DND-41 (cell line): ENCODE measurements around the gene U2SURP.

Experiments used
- ATAC-seq: fragments of 200-7000 bp; cut with Tn5 transposase; 3 replicates; pipeline ENCODE4 v1.9.1; 2021; ENCODE audit warnings: low read depth; ENCODE audit not compliant: insufficient read depth
- DNase-seq: peaks from one replicate; pipeline ENCODE4 v3.0.0-alpha.2; 2020
- H2AFZ ChIP-seq: 2 replicates; pipeline ENCODE4 v1.6.0; 2012; ENCODE audit warnings: low read depth, low read length
- H3K27ac ChIP-seq: 2 replicates; pipeline ENCODE4 v1.5.1; 2012; ENCODE audit warnings: low read length, inconsistent platforms
- H3K27me3 ChIP-seq: fragments of 200-600 bp; sonication (generic); 2 replicates; pipeline ENCODE4 v1.6.0; 2012; ENCODE audit warnings: low read length, mild to moderate bottlenecking, inconsistent platforms; ENCODE audit not compliant: insufficient read depth, poor library complexity
- H3K36me3 ChIP-seq: 2 replicates; pipeline ENCODE4 v1.5.1; 2012; ENCODE audit warnings: low read length, inconsistent platforms; ENCODE audit not compliant: insufficient read depth
- H3K4me1 ChIP-seq: 2 replicates; pipeline ENCODE4 v1.5.1; 2012; ENCODE audit warnings: mild to moderate bottlenecking, low read length; ENCODE audit not compliant: insufficient read depth
- H3K4me2 ChIP-seq: 2 replicates; pipeline ENCODE4 v1.6.0; 2012; ENCODE audit warnings: mild to moderate bottlenecking, moderate library complexity, low read length, inconsistent platforms; ENCODE audit not compliant: insufficient read depth
- H3K4me3 ChIP-seq, 2 experiments: fragments of 200-600 bp in 1 of 2; shearing (Covaris generic) in 1 of 2; 2 replicates each; pipeline ENCODE4 v1.5.1; 2012 to 2016; ENCODE audit warnings: inconsistent platforms in 2 of 2, low read length in 2 of 2, mild to moderate bottlenecking in 2 of 2, low read depth in 1 of 2, moderate library complexity in 1 of 2
- H3K79me2 ChIP-seq: 2 replicates; pipeline ENCODE4 v1.6.0; 2012; ENCODE audit warnings: low read length, inconsistent platforms; ENCODE audit not compliant: insufficient read depth
- H3K9ac ChIP-seq: 2 replicates; pipeline ENCODE4 v1.6.0; 2012; ENCODE audit warnings: low read depth, mild to moderate bottlenecking, inconsistent platforms, low read length, moderate library complexity
- H3K9me3 ChIP-seq: 2 replicates; pipeline ENCODE4 v1.5.1; 2012; ENCODE audit warnings: low read length, moderate library complexity, mild to moderate bottlenecking, inconsistent platforms; ENCODE audit not compliant: insufficient read depth, severe bottlenecking
- H4K20me1 ChIP-seq: 2 replicates; pipeline ENCODE4 v1.6.0; 2012; ENCODE audit warnings: low read length; ENCODE audit not compliant: insufficient read depth
- CTCF ChIP-seq: IDR thresholded peaks from 2 replicates; pipeline ENCODE4 v1.5.1; 2012; ENCODE audit warnings: borderline replicate concordance, low read length, moderate library complexity, mild to moderate bottlenecking; ENCODE audit not compliant: poor library complexity, severe bottlenecking; ENCODE audit errors: extremely low read depth
- EZH2 ChIP-seq: IDR thresholded peaks from 3 replicates; pipeline ENCODE4 v1.6.1; 2012; ENCODE audit warnings: borderline replicate concordance, low read depth, mild to moderate bottlenecking, moderate library complexity, low read length, inconsistent platforms; ENCODE audit not compliant: severe bottlenecking

Gene U2SURP

GRCh38 chr3:142965581-142965980 is 35.8 kb upstream of the U2SURP start:
- H3K9me3 ChIP-seq, result no peaks in the 10 kb centered on the region
- H3K4me2 ChIP-seq, result no peak overlapping the region
- TF ChIP-seq CTCF, result no peak
- no peak for TF ChIP-seq EZH2
- peaks cover 3% of the 10 kb centered on the region for H3K27me3 ChIP-seq
- H3K79me2 ChIP-seq, result no peaks in the 10 kb centered on the region
- no peak overlapping the region for H3K9ac ChIP-seq
- no peaks in the 10 kb centered on the region for H4K20me1 ChIP-seq
- no peak overlapping the region for H3K27ac ChIP-seq
- no peak for DNase-seq
- no peak overlapping the region for H2AFZ ChIP-seq
- no peak for ATAC-seq
- no peak overlapping the region for H3K4me3 ChIP-seq
- no peaks in the 10 kb centered on the region for H3K4me1 ChIP-seq
- no peaks in the 10 kb centered on the region for H3K36me3 ChIP-seq

DNA sequence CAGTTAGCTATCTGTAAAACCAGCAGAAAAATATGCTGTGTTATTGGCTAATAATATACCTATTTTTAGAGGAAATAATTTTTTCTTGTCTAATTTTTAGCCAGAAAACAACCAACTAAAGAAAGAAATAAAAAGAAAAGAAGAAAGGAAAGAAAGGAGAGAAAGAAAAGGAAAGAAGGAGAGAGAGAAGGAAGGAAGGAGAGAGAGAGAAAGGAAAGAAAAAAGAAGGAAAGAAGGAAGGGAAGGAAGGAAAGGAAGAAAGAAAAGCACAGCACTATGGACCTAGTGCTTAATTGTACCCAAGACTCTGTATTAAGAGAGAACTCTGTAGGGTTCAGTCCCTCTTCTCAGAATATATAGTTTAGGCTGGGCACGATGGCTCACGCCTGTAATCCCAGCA is 34.6 kb upstream of the U2SURP start:
- H3K9me3 ChIP-seq, result no peaks in the 10 kb centered on the region
- no peak overlapping the region for H3K27ac ChIP-seq
- no peaks in the 10 kb centered on the region for H3K79me2 ChIP-seq
- H3K27me3 ChIP-seq, result peaks cover 6% of the 10 kb centered on the region
- no peak for DNase-seq
- no peak overlapping the region for H3K4me3 ChIP-seq
- no peaks in the 10 kb centered on the region for H3K36me3 ChIP-seq
- H4K20me1 ChIP-seq, result no peaks in the 10 kb centered on the region
- no peak for ATAC-seq
- TF ChIP-seq CTCF (no peak), EZH2 (no peak)
- no peak overlapping the region for H3K4me2 ChIP-seq
- no peak overlapping the region for H3K9ac ChIP-seq
- no peaks in the 10 kb centered on the region for H3K4me1 ChIP-seq
- no peak overlapping the region for H2AFZ ChIP-seq

DNA sequence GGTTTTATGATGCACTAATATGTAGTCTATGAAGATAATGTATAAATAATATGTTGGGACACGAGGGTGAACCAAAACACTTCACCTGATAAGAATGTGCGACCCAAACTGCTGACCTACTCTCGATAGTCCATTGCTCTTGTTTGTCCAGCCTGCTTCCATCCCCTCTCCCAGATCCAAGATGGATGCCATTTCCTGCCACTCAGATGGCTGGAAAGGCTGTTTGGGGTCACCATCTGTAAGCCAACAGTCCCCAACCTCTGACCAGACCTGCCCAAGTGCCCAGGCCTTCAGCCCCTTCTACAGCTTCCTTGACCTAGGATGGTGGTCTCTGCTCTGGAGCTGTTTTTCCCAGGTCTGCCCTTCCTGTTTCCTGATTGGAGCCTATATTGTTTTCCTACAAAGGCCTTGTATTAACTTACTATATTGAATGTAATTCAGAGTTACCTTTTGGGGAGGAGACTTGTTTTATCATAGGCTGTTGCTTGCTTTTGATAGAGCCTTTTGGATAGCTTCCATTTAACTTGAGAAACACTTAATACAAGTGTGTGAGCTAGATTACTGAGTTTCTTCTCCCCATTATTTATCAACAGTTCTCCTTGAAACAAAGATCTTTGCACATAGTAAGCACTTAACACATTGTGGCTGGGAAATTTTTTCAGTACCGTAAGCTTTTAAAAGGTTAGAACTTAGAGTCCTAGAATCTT is 32.9 kb upstream of the U2SURP start:
- H2AFZ ChIP-seq, result no peak overlapping the region
- TF ChIP-seq EZH2 (no peak), CTCF (no peak)
- H3K36me3 ChIP-seq, result no peaks in the 10 kb centered on the region
- no peak overlapping the region for H3K4me3 ChIP-seq
- no peak for ATAC-seq
- no peak overlapping the region for H3K27ac ChIP-seq
- no peaks in the 10 kb centered on the region for H4K20me1 ChIP-seq
- no peak overlapping the region for H3K4me2 ChIP-seq
- no peak overlapping the region for H3K9ac ChIP-seq
- no peaks in the 10 kb centered on the region for H3K4me1 ChIP-seq
- H3K27me3 ChIP-seq, result peaks cover 6% of the 10 kb centered on the region
- DNase-seq, result no peak
- no peaks in the 10 kb centered on the region for H3K79me2 ChIP-seq
- H3K9me3 ChIP-seq, result no peaks in the 10 kb centered on the region
